Parathyroid adenoma (tissue), 2 donors: Measurements from ENCODE around the gene TEF.

Source experiments
- H2AFZ ChIP-seq: fragments of 300-600 bp; sonication (generic); one replicate; pipeline ENCODE4 v1.7.0; 2017; ENCODE audit warnings: antibody characterized with exemption, mild to moderate bottlenecking
- H3K27ac ChIP-seq: fragments of 300-600 bp; sonication (generic); one replicate; pipeline ENCODE4 v1.7.0; 2017
- H3K27me3 ChIP-seq: fragments of 300-600 bp; sonication (generic); one replicate; pipeline ENCODE4 v1.7.0; 2017; ENCODE audit warnings: low read length; ENCODE audit not compliant: control insufficient read depth, insufficient read depth
- H3K36me3 ChIP-seq: fragments of 300-600 bp; sonication (generic); one replicate; pipeline ENCODE4 v1.7.0; 2017; ENCODE audit warnings: low read length; ENCODE audit not compliant: control insufficient read depth, insufficient read depth
- H3K4me1 ChIP-seq: fragments of 300-600 bp; sonication (generic); one replicate; pipeline ENCODE4 v1.7.0; 2017; ENCODE audit warnings: control low read depth
- H3K4me2 ChIP-seq: fragments of 300-600 bp; sonication (generic); one replicate; pipeline ENCODE4 v1.7.0; 2017; ENCODE audit warnings: low read length
- H3K4me3 ChIP-seq: fragments of 300-600 bp; sonication (generic); one replicate; pipeline ENCODE4 v1.7.0; 2017; ENCODE audit warnings: low read depth, low read length
- H3K79me2 ChIP-seq: fragments of 300-600 bp; sonication (generic); one replicate; pipeline ENCODE4 v1.7.0; 2017; ENCODE audit warnings: control low read depth
- H3K9ac ChIP-seq: fragments of 300-600 bp; sonication (generic); one replicate; pipeline ENCODE4 v1.7.0; 2017; ENCODE audit warnings: mild to moderate bottlenecking
- H3K9me3 ChIP-seq: fragments of 300-600 bp; sonication (generic); one replicate; pipeline ENCODE4 v1.7.0; 2017; ENCODE audit warnings: low read length; ENCODE audit not compliant: control insufficient read depth
- TF ChIP-seq, protein P1 (sequence below): fragments of 300-600 bp; sonication (generic); IDR thresholded peaks from one replicate; pipeline ENCODE4 v1.7.0; 2017; ENCODE audit warnings: antibody characterized with exemption, mild to moderate bottlenecking
- donor health status: primary hyperparathyroidism.

TEF gene

DNA sequence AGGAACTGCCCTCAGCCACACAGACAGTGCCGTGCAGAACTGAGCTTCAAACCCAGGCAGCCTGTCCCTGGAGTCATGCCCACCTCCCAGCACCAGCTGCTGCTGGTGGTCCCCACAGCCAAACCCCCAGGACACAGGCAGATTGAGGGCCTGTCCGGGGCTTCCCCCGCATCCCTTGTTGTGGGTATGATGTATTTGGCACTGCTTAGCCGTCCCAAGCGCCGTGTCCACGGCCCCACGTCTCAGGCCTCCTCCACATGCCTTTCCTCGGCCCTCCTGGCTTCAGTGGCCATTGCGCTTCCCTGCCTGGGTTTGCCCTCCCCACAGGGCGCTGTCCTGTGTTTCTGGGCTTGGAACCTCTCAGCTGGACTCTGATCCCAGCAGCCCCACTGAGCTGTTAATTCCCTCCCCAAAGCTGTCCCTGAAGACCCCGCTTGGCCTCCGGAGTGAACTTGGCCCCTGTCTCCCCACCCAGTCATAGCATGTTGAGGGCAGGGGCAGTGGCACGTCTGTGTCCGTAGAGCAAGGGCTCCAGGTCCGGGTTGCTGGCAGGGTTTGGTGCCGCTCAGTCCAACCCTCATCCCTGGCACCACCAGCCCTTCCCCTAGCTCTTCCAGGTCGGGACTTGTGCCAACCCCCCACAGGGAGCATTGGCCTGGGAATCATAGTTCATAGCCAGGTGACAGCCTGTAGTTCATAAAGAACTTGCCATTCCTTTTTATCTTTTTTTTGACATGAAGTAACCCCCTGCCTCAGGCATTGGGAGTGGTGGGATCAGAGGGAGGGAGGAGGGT lies 34.5 kb upstream of the TEF start:
- TF ChIP-seq, protein P1, sequence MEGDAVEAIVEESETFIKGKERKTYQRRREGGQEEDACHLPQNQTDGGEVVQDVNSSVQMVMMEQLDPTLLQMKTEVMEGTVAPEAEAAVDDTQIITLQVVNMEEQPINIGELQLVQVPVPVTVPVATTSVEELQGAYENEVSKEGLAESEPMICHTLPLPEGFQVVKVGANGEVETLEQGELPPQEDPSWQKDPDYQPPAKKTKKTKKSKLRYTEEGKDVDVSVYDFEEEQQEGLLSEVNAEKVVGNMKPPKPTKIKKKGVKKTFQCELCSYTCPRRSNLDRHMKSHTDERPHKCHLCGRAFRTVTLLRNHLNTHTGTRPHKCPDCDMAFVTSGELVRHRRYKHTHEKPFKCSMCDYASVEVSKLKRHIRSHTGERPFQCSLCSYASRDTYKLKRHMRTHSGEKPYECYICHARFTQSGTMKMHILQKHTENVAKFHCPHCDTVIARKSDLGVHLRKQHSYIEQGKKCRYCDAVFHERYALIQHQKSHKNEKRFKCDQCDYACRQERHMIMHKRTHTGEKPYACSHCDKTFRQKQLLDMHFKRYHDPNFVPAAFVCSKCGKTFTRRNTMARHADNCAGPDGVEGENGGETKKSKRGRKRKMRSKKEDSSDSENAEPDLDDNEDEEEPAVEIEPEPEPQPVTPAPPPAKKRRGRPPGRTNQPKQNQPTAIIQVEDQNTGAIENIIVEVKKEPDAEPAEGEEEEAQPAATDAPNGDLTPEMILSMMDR: no peak
- H3K36me3 ChIP-seq: no peaks in the 10 kb centered on the region
- no peak overlapping the region for H3K4me2 ChIP-seq
- H3K4me3 ChIP-seq: no peak overlapping the region
- H3K27ac ChIP-seq: no peak overlapping the region
- H3K4me1 ChIP-seq: no peaks in the 10 kb centered on the region
- no peak overlapping the region for H2AFZ ChIP-seq
- H3K9ac ChIP-seq: no peak overlapping the region
- H3K79me2 ChIP-seq: no peaks in the 10 kb centered on the region
- no peaks in the 10 kb centered on the region for H3K27me3 ChIP-seq
- H3K9me3 ChIP-seq: no peaks in the 10 kb centered on the region

DNA sequence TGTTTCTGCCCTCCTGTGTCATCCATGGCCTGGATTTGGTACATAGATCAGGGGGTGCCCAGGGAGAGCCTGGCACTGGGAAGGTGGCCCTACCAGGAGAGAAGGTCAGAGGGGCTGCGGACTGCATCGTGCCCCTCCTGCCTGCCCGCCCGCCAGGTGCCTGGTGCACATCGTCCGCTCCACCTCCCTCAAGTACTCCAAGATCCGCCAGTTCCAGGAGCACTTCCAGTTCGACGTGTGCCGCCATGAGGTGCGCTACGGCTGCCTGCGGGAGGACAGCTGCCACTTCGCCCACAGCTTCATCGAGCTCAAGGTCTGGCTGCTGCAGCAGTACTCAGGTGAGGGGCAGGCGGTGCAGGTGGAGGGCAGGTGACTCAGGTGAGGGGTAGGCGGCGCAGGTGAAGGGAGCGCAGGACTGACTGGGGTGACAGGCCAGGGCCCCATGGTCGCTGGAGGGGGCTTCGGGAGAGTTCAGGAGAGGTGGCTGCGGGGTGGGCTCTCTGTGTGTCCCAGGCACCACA lies 32.7 kb upstream of the TEF start:
- H3K9ac ChIP-seq: no peak overlapping the region

DNA sequence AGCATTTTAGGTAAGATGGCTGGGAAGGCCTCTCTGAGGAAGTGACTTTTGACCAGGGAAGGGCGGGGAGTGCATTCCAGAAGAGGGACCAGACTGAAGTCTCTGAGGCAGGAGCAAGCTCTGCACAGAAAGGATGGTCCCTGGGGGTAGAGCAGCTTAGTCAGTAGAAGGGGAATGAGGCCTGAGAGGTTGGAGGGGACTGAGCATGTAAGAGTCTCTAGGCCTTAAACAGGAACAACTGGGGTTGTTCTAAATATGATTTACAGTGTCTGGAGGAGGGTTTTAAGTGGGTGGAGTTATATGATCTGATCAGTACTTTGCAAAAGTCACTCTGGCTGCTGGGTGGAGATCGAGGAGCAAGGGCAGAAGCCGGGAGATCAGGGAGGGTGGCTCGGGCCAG lies 31.7 kb upstream of the TEF start:
- Histone ChIP-seq H3K4me3 (no peak overlapping the region), H3K4me1 (no peaks in the 10 kb centered on the region), H3K36me3 (no peaks in the 10 kb centered on the region), H3K27ac (no peak overlapping the region), H2AFZ (no peak overlapping the region), H3K9ac (no peak overlapping the region), H3K9me3 (no peaks in the 10 kb centered on the region), H3K79me2 (no peaks in the 10 kb centered on the region), H3K27me3 (no peaks in the 10 kb centered on the region), H3K4me2 (no peak overlapping the region)
- TF ChIP-seq, protein P1: no peak

More for the DNA sequence above, 32.7 kb upstream of the TEF start:
- no peaks in the 10 kb centered on the region for H3K36me3 ChIP-seq
- no peak overlapping the region for H3K27ac ChIP-seq
- H3K9me3 ChIP-seq: no peaks in the 10 kb centered on the region
- H3K79me2 ChIP-seq: no peaks in the 10 kb centered on the region
- H3K4me1 ChIP-seq: no peaks in the 10 kb centered on the region
- no peak overlapping the region for H2AFZ ChIP-seq
- H3K4me3 ChIP-seq: no peak overlapping the region
- H3K27me3 ChIP-seq: no peaks in the 10 kb centered on the region
- no peak overlapping the region for H3K4me2 ChIP-seq
- TF ChIP-seq, protein P1: no peak

DNA sequence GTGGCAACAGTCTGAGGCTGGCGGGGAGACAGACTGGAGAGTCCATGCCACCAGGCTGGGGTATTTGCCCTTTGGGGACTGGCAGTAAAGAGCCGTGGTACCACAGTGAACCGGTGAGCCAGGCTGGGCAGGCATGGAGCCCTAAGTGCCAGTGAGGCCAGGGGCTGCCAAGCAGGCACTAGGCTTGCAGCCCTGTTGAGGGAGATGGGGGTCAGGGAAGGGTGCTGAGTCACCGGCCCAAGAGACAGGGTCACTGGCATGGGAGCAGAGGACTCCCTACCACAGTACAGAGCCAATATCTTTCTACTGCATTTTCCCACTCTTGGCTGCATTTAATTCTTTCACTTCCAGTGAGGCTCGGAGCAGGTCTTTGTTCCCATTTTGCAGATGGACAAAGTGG lies 30.7 kb upstream of the TEF start:
- Histone ChIP-seq H3K4me2 (no peak overlapping the region), H3K9me3 (no peaks in the 10 kb centered on the region), H3K36me3 (no peaks in the 10 kb centered on the region), H3K4me1 (no peaks in the 10 kb centered on the region), H2AFZ (no peak overlapping the region), H3K9ac (no peak overlapping the region), H3K4me3 (no peak overlapping the region), H3K79me2 (no peaks in the 10 kb centered on the region), H3K27ac (no peak overlapping the region), H3K27me3 (no peaks in the 10 kb centered on the region)
- TF ChIP-seq, protein P1: no peak

DNA sequence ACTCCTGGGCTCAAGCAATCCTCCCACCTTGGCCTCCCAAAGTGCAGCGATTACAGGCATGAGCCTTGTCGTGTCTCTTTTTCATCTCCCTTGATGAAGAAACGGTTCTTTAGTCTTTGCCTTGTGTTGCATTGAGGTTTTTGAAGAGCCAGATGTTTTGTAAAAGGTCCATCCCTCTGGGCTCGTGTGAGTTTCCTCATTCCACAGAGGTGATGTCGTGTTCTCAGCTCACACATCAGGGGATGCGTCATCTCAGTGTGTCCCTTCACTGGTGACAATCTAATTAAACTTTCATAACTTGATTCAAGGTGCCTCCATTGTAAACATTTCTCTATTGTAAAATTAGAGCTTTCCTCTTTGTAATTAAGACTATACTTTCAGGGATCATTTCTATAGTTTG lies 29.7 kb upstream of the TEF start:
- Histone ChIP-seq H3K36me3 (no peaks in the 10 kb centered on the region), H3K4me1 (no peaks in the 10 kb centered on the region), H2AFZ (no peak overlapping the region), H3K27me3 (no peaks in the 10 kb centered on the region), H3K4me2 (no peak overlapping the region), H3K27ac (no peak overlapping the region), H3K4me3 (no peak overlapping the region), H3K79me2 (no peaks in the 10 kb centered on the region), H3K9me3 (no peaks in the 10 kb centered on the region), H3K9ac (no peak overlapping the region)
- TF ChIP-seq, protein P1: no peak
